Fibroblast of skin of right biceps (primary cell): ENCODE data around the gene NRG2.

ENCODE experiments used
- DNase-seq: peaks from one replicate; pipeline ENCODE4 v3.0.0-alpha.2; 2013

Gene NRG2

GRCh38 chr5:140042643-140043507 lies at the start of gene NRG2:
TSS of gene NRG2 (minus strand) at chr5:140043299.
- DNase-seq: peak; percentile 55

GRCh38 chr5:140090251-140090650 lies 47.2 kb upstream of the NRG2 start:
- DNase-seq: no peak

- DNase-seq: no peak
Measured at GRCh38 chr5:140084541-140084940, 41.4 kb upstream of the NRG2 start.

GRCh38 chr5:140083650-140084049 lies 40.6 kb upstream of the NRG2 start:
- no peak for DNase-seq

GRCh38 chr5:140083120-140083519 lies 40.0 kb upstream of the NRG2 start:
- DNase-seq: no peak

- no peak for DNase-seq
Measured at GRCh38 chr5:140076788-140077187, 33.7 kb upstream of the NRG2 start.

GRCh38 chr5:140076142-140076541 lies 33.0 kb upstream of the NRG2 start:
- no peak for DNase-seq

- DNase-seq: peak; percentile 6
Measured at GRCh38 chr5:140075371-140075770, 32.3 kb upstream of the NRG2 start.

- peak; percentile 21 for DNase-seq
Measured at GRCh38 chr5:140073296-140073695, 30.2 kb upstream of the NRG2 start.

- DNase-seq: no peak
Measured at GRCh38 chr5:140072812-140073211, 29.7 kb upstream of the NRG2 start.

GRCh38 chr5:140060816-140061215 lies 17.7 kb upstream of the NRG2 start:
- no peak for DNase-seq

- DNase-seq: no peak
Measured at GRCh38 chr5:140058212-140058932, 15.3 kb upstream of the NRG2 start.

GRCh38 chr5:140056880-140057279 lies 13.8 kb upstream of the NRG2 start:
- no peak for DNase-seq

GRCh38 chr5:140055152-140055551 lies 12.1 kb upstream of the NRG2 start:
- no peak for DNase-seq

- no peak for DNase-seq
Measured at GRCh38 chr5:140054086-140054689, 11.1 kb upstream of the NRG2 start.

- no peak for DNase-seq
Measured at GRCh38 chr5:140051950-140052349, 8.9 kb upstream of the NRG2 start.

GRCh38 chr5:140049713-140050112 lies 6.6 kb upstream of the NRG2 start:
- no peak for DNase-seq

- no peak for DNase-seq
Measured at GRCh38 chr5:140049205-140049604, 6.1 kb upstream of the NRG2 start.

- peak; percentile 6 for DNase-seq
Measured at GRCh38 chr5:140044041-140044440, 942 bp upstream of the NRG2 start.

GRCh38 chr5:140043508-140043872 lies 391 bp upstream of the NRG2 start:
- DNase-seq: no peak

GRCh38 chr5:140042393-140042642 lies 781 bp downstream of the NRG2 start:
- DNase-seq: no peak

GRCh38 chr5:140041492-140042392 lies 1.4 kb downstream of the NRG2 start:
- DNase-seq: peak; percentile 19

- no peak for DNase-seq
Measured at GRCh38 chr5:140041099-140041491, 2.0 kb downstream of the NRG2 start.
